ENCODE data around the gene LANCL2. TPM values are rescaled to one million over a fixed set of nuclear protein-coding genes. Genes with fewer than 3 reads are reported as not detected.
A peak's percentile ranks its signal among the peaks of the same experiment; 100 is the strongest.

Gene LANCL2
- total RNA-seq, 1 experiment from 2014 or later: 10.0 TPM

DNA sequence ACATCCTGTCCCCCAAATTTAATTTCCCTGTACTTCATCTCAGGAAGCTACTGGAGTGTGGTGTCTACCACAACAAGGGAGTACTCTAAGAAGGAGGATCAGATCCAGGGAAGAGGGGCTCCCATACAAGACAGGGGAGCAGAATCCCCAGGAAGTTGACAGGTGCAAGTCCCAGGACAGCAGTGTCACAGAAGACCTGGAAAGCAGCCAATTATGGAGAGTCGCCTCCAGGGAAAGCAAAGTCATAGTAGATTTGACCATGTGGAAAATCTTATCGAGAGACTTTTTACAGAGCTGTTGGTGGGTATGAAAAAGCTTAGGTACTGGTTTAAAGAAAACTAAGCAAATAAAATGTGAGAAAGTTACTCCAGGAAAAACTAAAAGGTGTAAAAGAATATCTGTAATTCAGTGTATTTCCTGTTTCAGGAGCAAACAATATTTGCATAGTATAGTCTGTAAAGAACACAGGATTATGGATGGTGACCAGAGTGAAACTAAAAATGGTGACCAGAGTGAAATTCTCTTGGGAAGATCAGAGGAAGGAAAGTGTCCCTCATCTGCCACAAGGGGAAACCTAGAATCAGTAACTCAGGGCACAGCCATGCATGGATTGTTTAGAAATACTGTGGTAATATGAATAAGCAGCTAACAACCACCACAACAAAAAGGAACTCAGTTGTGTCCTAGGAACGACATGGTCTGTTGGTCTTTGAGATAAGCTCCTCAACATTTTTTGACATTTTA, 44.5 kb downstream of the LANCL2 start:
- Histone ChIP-seq H3K36me3 (ENCODE audit: control insufficient read depth in 1 of 2, insufficient read depth in 2 of 2, low read length in 2 of 2) (no peaks in the 10 kb centered on the region), H3K4me2 (ENCODE audit: low read length) (no peak overlapping the region), H3K9ac (ENCODE audit: low read length) (no peak overlapping the region), H3K4me3 (replicated peaks in 1 of 2; ENCODE audit: low read depth in 1 of 2, low read length in 2 of 2) (no peak overlapping the region), H4K20me1 (ENCODE audit: insufficient read depth) (no peaks in the 10 kb centered on the region), H2AFZ (ENCODE audit: low read depth, low read length, poor library complexity, severe bottlenecking) (no peak overlapping the region), H3K79me2 (ENCODE audit: insufficient read depth, low read length) (no peaks in the 10 kb centered on the region), H3K9me3 (ENCODE audit: control insufficient read depth in 1 of 2, insufficient read depth in 1 of 2, low read depth in 1 of 2, low read length in 2 of 2) (no peaks in the 10 kb centered on the region), H3K27ac (ENCODE audit: low read depth, low read length) (no peak overlapping the region), H3K27me3 (ENCODE audit: insufficient read depth, low read length) (no peaks in the 10 kb centered on the region), H3K9me2 (ENCODE audit: insufficient read depth) (no peaks in the 10 kb centered on the region), H3K4me1 (ENCODE audit: control insufficient read depth in 1 of 2, insufficient read depth in 2 of 2, low read length in 2 of 2) (no peaks in the 10 kb centered on the region)
- TF ChIP-seq FOSL1 (IDR thresholded peaks at IDR 0.05; ENCODE audit: low read depth): no peak
- TF ChIP-seq, protein P1, sequence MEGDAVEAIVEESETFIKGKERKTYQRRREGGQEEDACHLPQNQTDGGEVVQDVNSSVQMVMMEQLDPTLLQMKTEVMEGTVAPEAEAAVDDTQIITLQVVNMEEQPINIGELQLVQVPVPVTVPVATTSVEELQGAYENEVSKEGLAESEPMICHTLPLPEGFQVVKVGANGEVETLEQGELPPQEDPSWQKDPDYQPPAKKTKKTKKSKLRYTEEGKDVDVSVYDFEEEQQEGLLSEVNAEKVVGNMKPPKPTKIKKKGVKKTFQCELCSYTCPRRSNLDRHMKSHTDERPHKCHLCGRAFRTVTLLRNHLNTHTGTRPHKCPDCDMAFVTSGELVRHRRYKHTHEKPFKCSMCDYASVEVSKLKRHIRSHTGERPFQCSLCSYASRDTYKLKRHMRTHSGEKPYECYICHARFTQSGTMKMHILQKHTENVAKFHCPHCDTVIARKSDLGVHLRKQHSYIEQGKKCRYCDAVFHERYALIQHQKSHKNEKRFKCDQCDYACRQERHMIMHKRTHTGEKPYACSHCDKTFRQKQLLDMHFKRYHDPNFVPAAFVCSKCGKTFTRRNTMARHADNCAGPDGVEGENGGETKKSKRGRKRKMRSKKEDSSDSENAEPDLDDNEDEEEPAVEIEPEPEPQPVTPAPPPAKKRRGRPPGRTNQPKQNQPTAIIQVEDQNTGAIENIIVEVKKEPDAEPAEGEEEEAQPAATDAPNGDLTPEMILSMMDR (IDR thresholded peaks at IDR 0.05 in 2 of 3, conservative IDR thresholded peaks at IDR 0.05 in 1 of 3; ENCODE audit: borderline replicate concordance in 1 of 3, insufficient read depth in 1 of 3, low read depth in 2 of 3, low read length in 2 of 3): 0 out of 6 replicates have a peak, but pooled peaks of 1 of the 3 experiments have one; percentile 16
- intact Hi-C loops (cut with micrococcal nuclease): no loop called here
- ChIA-PET RAD21 (ENCODE audit: low non-redundant PET in 1 of 2, low total read pairs in 2 of 2, uncharacterized antibody in 2 of 2, unreplicated experiment in 2 of 2) (no interaction called here), CTCF (interaction anchor here (1.3 kb wide), 1 partner anchor 11 kb away, joined by 4 read pairs; no protein-coding TSS in a partner anchor), POLR2A (no interaction called here)
- ATAC-seq: peak; percentile 57; the same call in 1 of the 2 replicates
- no peak for DNase-seq (ENCODE audit: low read depth, low spot score)
- no TSS peak for BruUV-seq (replicated peaks)

DNA sequence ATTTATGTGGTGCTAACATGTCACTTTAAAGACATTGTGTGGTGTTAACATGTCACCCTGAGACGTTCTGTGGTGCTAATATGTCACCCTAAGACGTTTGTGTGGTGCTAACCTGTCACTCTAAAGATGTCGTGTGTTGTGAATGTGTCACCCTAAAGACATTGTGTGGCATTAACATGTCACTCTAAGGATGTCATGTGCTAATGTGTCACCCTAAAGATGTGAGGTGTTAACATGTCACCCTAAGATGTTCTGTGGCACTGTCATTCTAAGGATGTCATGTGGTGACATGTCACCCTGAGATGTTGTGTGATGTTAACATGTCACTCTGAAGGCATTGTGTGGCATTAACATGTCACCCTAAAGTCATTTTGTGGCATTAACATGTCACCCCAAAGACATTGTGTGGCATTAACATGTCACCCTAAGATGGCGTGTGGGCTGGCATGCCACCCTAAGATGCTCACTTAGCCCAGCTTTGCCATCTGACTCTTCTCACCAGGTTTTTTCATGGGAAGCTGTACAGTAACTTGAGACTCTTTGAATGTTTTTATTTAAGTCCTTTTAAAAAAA, 45.6 kb downstream of the LANCL2 start:
- Histone ChIP-seq H2AFZ (ENCODE audit: low read depth, low read length, poor library complexity, severe bottlenecking) (no peak overlapping the region), H4K20me1 (ENCODE audit: insufficient read depth) (no peaks in the 10 kb centered on the region), H3K9me3 (ENCODE audit: control insufficient read depth in 1 of 2, insufficient read depth in 1 of 2, low read depth in 1 of 2, low read length in 2 of 2) (no peaks in the 10 kb centered on the region), H3K27me3 (ENCODE audit: insufficient read depth, low read length) (no peaks in the 10 kb centered on the region), H3K4me1 (ENCODE audit: control insufficient read depth in 1 of 2, insufficient read depth in 2 of 2, low read length in 2 of 2) (no peaks in the 10 kb centered on the region), H3K4me3 (replicated peaks in 1 of 2; ENCODE audit: low read depth in 1 of 2, low read length in 2 of 2) (no peak overlapping the region), H3K9ac (ENCODE audit: low read length) (no peak overlapping the region), H3K27ac (ENCODE audit: low read depth, low read length) (no peak overlapping the region), H3K4me2 (ENCODE audit: low read length) (no peak overlapping the region), H3K9me2 (ENCODE audit: insufficient read depth) (no peaks in the 10 kb centered on the region), H3K36me3 (ENCODE audit: control insufficient read depth in 1 of 2, insufficient read depth in 2 of 2, low read length in 2 of 2) (no peaks in the 10 kb centered on the region), H3K79me2 (ENCODE audit: insufficient read depth, low read length) (no peaks in the 10 kb centered on the region)
- CTCF ChIA-PET: no interaction called here
- POLR2A ChIA-PET: no interaction called here
- intact Hi-C loops (cut with micrococcal nuclease): no loop called here
- RAD21 ChIA-PET (ENCODE audit: low non-redundant PET in 1 of 2, low total read pairs in 2 of 2, uncharacterized antibody in 2 of 2, unreplicated experiment in 2 of 2): no interaction called here
- no peak for DNase-seq (ENCODE audit: low read depth, low spot score)
- TF ChIP-seq, protein P2, sequence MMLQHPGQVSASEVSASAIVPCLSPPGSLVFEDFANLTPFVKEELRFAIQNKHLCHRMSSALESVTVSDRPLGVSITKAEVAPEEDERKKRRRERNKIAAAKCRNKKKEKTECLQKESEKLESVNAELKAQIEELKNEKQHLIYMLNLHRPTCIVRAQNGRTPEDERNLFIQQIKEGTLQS (IDR thresholded peaks at IDR 0.05): no peak
- no peak for TF ChIP-seq ELF1 (IDR thresholded peaks at IDR 0.05; ENCODE audit: borderline replicate concordance, low read depth)
- TF ChIP-seq SIN3A (IDR thresholded peaks at IDR 0.05; ENCODE audit: low read depth): no peak
- TF ChIP-seq, protein P1 (IDR thresholded peaks at IDR 0.05 in 2 of 3, conservative IDR thresholded peaks at IDR 0.05 in 1 of 3; ENCODE audit: borderline replicate concordance in 1 of 3, insufficient read depth in 1 of 3, low read depth in 2 of 3, low read length in 2 of 3): no peak
- no peak for TF ChIP-seq CEBPB (IDR thresholded peaks at IDR 0.05; ENCODE audit: low read depth)
- no peak for TF ChIP-seq YY1 (IDR thresholded peaks at IDR 0.05; ENCODE audit: extremely low read depth, insufficient replicate concordance, low read depth, low read length)
- TF ChIP-seq JUND (IDR thresholded peaks at IDR 0.05): no peak
- TF ChIP-seq POLR2A (IDR thresholded peaks at IDR 0.05; ENCODE audit: borderline replicate concordance, extremely low read depth, insufficient read depth, insufficient read length): no peak
- no peak for TF ChIP-seq EZH2 (IDR thresholded peaks at IDR 0.05)
- ATAC-seq: no peak
- BruUV-seq (replicated peaks): no TSS peak

Data from HCT116 (cell line).